ENCODE measurements around the gene PPP1CB. TPM values are rescaled to one million over a fixed set of nuclear protein-coding genes. Genes with fewer than 3 reads are reported as not detected.

Gene PPP1CB
- polyA plus RNA-seq, 2 of the 4 experiments (the other 2 are of a cell fraction) = 147 to 188 TPM

DNA sequence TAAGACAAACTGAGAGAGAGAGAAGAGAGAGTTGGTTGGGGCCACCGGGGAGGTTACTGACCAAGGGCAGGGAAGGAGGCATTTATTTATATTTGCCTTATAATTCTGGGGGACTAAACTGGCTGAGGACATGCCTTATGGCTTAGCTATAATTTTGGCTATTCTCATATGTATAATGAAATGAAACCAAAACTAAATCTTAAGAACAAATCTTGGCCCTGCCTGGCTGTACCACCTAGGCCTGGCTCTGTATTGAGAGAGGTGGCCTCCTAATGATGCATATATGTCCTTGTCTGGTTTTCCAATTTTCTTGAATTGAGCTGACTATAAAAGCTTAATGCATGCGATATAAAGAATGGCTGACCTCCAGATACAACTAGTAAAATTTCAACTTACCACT is 3.5 kb upstream of the PPP1CB start:
- no peak for FAIRE-seq
- POLR2A ChIA-PET = no interaction called here

DNA sequence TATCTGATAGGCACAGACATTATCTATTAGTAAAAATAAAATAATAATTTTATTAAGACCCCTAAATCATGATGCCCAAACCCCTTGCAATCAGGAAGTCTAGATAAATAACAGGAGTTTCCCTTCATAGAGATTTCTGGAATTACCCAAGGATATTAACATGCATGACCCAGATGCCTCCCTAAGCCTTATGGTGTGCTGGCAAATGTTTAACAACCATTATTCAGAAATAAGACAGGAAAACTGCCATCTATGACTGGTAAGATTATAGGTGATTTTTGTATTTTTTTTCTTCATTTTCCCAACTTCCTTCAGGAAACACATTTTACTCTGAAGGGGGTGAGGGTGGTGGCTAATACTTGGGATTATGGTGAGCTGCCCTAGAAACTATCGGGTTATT is 2.7 kb upstream of the PPP1CB start:
- Histone ChIP-seq H3K4me1 (peaks cover 10% of the 10 kb centered on the region), H3K9me3 (no peaks in the 10 kb centered on the region), H3K4me3 (no peak overlapping the region), H3K27ac (no peak overlapping the region), H3K4me2 (no peak overlapping the region)
- FAIRE-seq (no peak), ATAC-seq (no peak), DNase-seq (ENCODE audit: low read depth in 1 of 2, low spot score in 1 of 2) (no peak)
- ChIA-PET POLR2A (no interaction called here), CTCF (interaction anchor here (2.5 kb wide), 1 partner anchor 182 kb away, joined by 7 read pairs; no protein-coding TSS in a partner anchor)
- whole genome bisulfite sequencing (ENCODE audit: missing lambda C conversion rate) = 95% methylated on average over 1 of the region's 1 CpG
- TF ChIP-seq, protein P1, sequence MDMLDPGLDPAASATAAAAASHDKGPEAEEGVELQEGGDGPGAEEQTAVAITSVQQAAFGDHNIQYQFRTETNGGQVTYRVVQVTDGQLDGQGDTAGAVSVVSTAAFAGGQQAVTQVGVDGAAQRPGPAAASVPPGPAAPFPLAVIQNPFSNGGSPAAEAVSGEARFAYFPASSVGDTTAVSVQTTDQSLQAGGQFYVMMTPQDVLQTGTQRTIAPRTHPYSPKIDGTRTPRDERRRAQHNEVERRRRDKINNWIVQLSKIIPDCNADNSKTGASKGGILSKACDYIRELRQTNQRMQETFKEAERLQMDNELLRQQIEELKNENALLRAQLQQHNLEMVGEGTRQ (IDR thresholded peaks at IDR 0.05) = no peak
- TF ChIP-seq, protein P2, sequence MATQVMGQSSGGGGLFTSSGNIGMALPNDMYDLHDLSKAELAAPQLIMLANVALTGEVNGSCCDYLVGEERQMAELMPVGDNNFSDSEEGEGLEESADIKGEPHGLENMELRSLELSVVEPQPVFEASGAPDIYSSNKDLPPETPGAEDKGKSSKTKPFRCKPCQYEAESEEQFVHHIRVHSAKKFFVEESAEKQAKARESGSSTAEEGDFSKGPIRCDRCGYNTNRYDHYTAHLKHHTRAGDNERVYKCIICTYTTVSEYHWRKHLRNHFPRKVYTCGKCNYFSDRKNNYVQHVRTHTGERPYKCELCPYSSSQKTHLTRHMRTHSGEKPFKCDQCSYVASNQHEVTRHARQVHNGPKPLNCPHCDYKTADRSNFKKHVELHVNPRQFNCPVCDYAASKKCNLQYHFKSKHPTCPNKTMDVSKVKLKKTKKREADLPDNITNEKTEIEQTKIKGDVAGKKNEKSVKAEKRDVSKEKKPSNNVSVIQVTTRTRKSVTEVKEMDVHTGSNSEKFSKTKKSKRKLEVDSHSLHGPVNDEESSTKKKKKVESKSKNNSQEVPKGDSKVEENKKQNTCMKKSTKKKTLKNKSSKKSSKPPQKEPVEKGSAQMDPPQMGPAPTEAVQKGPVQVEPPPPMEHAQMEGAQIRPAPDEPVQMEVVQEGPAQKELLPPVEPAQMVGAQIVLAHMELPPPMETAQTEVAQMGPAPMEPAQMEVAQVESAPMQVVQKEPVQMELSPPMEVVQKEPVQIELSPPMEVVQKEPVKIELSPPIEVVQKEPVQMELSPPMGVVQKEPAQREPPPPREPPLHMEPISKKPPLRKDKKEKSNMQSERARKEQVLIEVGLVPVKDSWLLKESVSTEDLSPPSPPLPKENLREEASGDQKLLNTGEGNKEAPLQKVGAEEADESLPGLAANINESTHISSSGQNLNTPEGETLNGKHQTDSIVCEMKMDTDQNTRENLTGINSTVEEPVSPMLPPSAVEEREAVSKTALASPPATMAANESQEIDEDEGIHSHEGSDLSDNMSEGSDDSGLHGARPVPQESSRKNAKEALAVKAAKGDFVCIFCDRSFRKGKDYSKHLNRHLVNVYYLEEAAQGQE (IDR thresholded peaks at IDR 0.05) = no peak
- no peak for TF ChIP-seq FOXS1 (CRISPR knock-in tag; IDR thresholded peaks at IDR 0.05)

More for the DNA sequence above, 3.5 kb upstream of the PPP1CB start:
- DNase-seq (ENCODE audit: low read depth in 1 of 2, low spot score in 1 of 2) = no peak
- H3K4me1 ChIP-seq = peaks cover 7% of the 10 kb centered on the region
- WGBS (ENCODE audit: missing lambda C conversion rate) = 97% methylated on average over 2 of the region's 2 CpGs
- CTCF ChIA-PET = interaction anchor here (2.5 to 2.6 kb wide), 2 partner anchors 154 to 181 kb away, joined by 7 to 14 read pairs; no protein-coding TSS in a partner anchor
- TF ChIP-seq TFCP2L1 (CRISPR knock-in tag; IDR thresholded peaks at IDR 0.05) (no peak), CEBPB (IDR thresholded peaks at IDR 0.05) (no peak), MYC (IDR thresholded peaks at IDR 0.05; ENCODE audit: borderline replicate concordance, low read length) (no peak), FOSB (CRISPR knock-in tag; IDR thresholded peaks at IDR 0.05) (no peak), RNF2 (IDR thresholded peaks at IDR 0.05; ENCODE audit: borderline replicate concordance, low read depth) (no peak), KDM1A (IDR thresholded peaks at IDR 0.05; ENCODE audit: low read depth) (no peak), FOSL2 (IDR thresholded peaks at IDR 0.05) (no peak), FOSL2 (CRISPR knock-in tag; IDR thresholded peaks at IDR 0.05) (no peak), KDM5A (IDR thresholded peaks at IDR 0.05) (no peak), CHD2 (IDR thresholded peaks at IDR 0.05; ENCODE audit: low read length, partially characterized antibody) (no peak), PHF8 (IDR thresholded peaks at IDR 0.05; ENCODE audit: borderline replicate concordance, low read depth) (no peak), ZNF302 (CRISPR knock-in tag; IDR thresholded peaks at IDR 0.05) (no peak), BHLHE40 (IDR thresholded peaks at IDR 0.05; ENCODE audit: low read depth, low read length) (no peak), NFE2L2 (conservative IDR thresholded peaks at IDR 0.05; ENCODE audit: low read length) (no peak), POLR2A (IDR thresholded peaks at IDR 0.05; ENCODE audit: low read length) (no peak), EP300 (IDR thresholded peaks at IDR 0.05) (no peak)
- TF ChIP-seq, protein P1 (IDR thresholded peaks at IDR 0.05) = no peak
- TF ChIP-seq, protein P3, sequence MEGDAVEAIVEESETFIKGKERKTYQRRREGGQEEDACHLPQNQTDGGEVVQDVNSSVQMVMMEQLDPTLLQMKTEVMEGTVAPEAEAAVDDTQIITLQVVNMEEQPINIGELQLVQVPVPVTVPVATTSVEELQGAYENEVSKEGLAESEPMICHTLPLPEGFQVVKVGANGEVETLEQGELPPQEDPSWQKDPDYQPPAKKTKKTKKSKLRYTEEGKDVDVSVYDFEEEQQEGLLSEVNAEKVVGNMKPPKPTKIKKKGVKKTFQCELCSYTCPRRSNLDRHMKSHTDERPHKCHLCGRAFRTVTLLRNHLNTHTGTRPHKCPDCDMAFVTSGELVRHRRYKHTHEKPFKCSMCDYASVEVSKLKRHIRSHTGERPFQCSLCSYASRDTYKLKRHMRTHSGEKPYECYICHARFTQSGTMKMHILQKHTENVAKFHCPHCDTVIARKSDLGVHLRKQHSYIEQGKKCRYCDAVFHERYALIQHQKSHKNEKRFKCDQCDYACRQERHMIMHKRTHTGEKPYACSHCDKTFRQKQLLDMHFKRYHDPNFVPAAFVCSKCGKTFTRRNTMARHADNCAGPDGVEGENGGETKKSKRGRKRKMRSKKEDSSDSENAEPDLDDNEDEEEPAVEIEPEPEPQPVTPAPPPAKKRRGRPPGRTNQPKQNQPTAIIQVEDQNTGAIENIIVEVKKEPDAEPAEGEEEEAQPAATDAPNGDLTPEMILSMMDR (IDR thresholded peaks at IDR 0.05) = no peak
- TF ChIP-seq, protein P2 (IDR thresholded peaks at IDR 0.05) = no peak
- TF ChIP-seq, protein P4, sequence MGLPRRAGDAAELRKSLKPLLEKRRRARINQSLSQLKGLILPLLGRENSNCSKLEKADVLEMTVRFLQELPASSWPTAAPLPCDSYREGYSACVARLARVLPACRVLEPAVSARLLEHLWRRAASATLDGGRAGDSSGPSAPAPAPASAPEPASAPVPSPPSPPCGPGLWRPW (IDR thresholded peaks at IDR 0.05) = no peak
- TF ChIP-seq, protein P5, sequence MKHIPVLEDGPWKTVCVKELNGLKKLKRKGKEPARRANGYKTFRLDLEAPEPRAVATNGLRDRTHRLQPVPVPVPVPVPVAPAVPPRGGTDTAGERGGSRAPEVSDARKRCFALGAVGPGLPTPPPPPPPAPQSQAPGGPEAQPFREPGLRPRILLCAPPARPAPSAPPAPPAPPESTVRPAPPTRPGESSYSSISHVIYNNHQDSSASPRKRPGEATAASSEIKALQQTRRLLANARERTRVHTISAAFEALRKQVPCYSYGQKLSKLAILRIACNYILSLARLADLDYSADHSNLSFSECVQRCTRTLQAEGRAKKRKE (CRISPR knock-in tag; IDR thresholded peaks at IDR 0.05; ENCODE audit: low read depth) = no peak
- H3K27ac ChIP-seq = no peak overlapping the region
- no peak for ATAC-seq
- no peak overlapping the region for H3K4me3 ChIP-seq
- no peak overlapping the region for H3K4me2 ChIP-seq
- no peaks in the 10 kb centered on the region for H3K9me3 ChIP-seq
